ENCODE data around the gene PIK3R5. TPM values are rescaled to one million over a fixed set of nuclear protein-coding genes. Genes with fewer than 3 reads are reported as not detected.

PIK3R5 gene
- total RNA-seq, 1 donor from 2014 or later, result not detected

DNA sequence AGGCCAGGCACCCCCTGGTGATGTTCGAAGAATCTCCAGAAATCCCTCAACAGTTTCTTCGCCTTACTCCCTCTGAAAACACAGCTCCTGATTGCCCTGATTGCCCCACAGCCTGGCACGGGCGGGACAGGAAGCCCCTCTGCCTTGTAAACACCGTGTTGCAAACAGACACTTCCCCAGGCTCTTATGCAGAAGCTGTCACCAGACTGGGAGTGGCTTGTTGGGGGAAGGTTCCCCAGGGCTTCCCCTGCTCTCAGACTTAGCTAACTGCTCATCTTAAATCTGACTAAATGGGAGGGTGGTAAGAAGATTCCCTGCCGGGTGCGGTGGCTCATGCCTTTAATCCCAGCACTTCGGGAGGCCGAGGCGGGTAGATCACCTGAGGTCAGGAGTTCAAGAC is 11.2 kb downstream of the PIK3R5 start:
- no peak for DNase-seq (ENCODE audit: low read depth in 2 of 2)

DNA sequence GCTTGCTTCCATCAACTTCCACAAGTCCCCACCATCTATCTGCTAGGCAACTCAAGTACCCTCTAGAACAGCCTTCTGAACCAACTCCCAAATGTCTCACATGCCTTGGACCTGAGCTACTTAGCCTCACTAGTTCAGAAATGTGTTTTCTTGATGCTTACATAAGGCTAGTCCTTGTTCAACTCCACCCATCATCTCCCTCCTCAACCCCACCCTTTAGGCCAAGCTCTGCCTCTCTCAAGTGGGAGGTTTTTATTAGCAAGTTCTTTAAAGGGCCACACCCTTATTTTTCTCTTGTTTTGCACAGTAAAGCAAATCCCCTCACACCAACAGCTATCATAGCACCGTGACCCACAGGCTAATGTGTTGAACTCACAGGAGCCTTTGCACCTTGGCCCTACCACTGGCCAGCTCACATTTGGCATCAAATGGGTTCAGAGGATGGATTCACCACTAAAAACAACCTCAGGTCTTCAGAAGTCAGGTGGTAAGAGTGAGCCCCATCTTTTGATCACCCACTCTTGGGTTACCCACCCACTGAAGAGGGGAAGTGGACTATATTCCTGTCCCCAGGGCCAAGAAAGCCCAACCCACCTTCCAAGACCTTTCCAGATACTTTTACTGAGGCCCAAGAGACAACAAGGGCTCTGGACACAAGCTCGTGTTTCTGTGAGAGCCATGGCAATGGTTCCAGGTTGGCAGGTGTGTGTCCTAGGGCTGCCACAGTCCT is 12.2 kb downstream of the PIK3R5 start:
- no peak for DNase-seq (ENCODE audit: low read depth in 2 of 2)

DNA sequence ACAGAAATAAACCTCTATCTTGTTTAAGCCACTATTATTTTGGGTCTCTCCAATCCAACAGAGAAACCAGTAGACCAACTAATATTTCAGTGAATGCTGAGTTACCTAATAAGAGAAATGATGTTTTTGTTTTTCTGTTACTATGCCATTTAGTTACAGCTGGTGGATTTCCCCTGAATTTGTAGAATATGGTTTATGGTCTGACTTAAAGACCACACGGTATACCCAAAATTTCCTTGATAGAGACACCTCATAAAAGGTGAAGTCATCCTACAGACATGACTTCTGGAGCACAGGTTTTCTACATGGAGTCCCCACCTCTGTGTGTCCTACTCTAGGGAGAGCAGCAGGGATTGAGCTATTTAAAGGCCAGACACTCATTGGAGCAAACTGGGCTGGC is 13.3 kb downstream of the PIK3R5 start:
- DNase-seq (ENCODE audit: low read depth in 2 of 2), result no peak

DNA sequence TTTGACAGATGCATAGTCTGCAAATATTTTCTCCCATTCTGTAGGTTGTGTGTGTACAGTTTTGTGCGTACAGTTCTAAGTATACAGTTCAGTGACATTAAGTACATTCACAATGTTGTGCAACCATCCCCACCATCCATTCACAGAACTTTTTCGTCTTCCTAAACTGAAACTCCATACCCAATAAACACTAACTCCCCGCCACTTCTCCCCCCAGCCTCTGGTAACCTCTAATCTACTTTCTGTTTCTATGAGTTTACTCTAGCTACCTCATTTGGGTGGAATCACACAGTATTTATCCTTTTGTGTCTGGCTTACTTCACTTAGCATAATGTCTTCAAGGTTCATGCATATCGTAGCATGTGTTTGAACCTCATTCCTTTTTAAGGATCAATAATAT is 14.3 kb downstream of the PIK3R5 start:
- DNase-seq (ENCODE audit: low read depth in 2 of 2), result no peak

DNA sequence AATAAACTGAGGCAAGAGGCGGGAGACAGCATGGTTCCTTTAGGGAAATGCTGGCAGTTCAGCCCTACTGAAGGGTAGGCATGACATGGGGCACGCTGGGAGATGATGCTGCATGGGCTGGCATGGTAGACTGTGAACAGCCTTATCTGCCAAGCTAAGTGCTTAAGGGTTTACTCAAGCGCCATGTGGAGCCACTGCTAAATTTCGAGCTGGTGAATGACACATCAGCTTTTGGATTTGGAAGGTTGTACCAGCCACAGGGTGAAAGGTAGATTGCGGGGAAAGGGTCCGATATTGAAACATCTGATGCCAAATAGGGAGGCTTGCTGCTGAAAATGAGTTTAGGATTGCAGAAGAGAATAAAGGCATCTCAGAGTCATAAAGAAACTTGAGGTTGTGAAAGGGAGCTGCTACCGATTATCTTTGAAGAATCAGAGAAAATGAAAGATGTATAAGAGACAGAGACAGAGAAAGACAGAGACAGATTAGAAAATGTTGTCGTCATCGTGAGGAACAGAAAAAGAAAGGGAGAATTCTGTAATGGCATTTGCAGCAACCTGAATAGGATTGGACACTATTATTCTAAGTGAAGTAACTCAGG is 16.3 kb downstream of the PIK3R5 start:
- DNase-seq (ENCODE audit: low read depth in 2 of 2), result no peak

DNA sequence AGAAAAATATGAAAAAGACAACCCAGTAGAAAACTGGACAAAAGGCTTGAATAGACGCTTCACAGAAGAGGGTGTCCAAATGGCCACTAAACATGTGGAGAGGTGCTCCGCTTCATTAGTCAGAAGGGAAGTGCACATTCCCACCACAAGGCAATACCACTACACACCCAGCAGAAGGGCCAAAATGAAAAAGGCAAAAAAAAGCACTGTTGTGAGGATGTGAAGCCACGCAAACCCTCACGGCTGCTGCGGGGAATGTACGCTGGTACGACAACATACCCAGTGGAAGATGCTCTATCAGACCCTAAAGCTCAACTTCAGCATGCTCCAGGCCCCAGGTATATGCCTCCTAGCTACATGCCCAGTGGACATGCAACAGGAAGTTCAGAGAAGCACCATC is 17.0 kb downstream of the PIK3R5 start:
- DNase-seq (ENCODE audit: low read depth in 2 of 2), result no peak

DNA sequence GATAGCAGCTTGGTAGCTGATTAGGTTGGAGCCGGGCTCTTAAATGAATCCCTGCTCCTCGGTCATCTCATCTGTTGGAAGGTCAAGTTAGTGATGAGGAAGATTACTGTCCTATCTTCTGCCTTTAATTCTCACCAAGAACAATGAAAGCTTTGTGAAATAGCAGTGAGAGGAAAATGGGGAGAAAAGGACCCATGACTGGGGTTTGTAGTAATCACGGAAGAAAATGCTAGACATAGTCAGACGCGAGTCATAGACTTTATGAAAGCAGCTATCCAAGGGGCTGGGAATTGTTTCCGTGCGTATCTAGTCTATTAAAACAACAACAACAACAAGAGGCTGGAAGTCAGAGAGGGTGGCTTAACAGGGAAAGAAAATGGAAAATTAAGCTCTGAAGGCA is 18.3 kb downstream of the PIK3R5 start:
- no peak for DNase-seq (ENCODE audit: low read depth in 2 of 2)

DNA sequence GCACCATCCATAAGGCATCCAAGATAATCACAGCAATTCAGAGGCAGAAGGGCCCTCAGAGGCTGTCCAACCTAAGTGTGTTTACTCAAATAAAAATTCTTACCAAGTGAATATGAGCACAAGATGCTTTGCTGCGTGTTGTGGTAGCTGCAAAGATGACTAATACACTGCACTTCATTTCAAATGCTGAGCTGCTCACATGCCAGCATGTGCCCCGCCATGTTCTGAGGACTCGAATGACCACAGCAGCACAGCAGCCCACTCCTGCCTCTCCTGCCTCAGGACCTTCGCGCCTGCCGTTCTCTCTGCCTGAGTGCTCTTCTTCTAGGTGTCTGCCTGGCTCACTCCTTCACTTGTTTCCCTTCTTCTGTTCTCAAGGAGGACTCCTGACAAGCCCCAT is 19.0 kb downstream of the PIK3R5 start:
- no peak for DNase-seq (ENCODE audit: low read depth in 2 of 2)

DNA sequence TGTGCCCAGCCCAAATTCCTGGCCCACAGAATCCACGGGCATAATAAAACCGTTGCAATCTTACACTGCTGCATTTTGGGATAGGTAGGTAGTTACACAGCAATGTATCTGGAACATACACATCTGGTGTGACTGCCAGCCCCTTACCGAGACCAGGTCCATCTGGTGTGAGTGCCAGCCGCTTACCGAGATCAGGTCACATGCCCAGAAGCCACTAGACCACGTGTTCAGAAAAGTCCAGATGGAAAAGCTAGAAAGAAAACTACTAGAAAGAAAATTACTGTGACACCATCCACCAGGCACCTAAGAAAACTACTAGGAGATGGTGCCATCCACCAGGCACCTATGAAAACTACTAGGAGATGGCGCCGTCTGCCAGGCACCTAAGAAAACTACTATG is 19.4 kb downstream of the PIK3R5 start:
- DNase-seq (ENCODE audit: low read depth in 2 of 2), result no peak

DNA sequence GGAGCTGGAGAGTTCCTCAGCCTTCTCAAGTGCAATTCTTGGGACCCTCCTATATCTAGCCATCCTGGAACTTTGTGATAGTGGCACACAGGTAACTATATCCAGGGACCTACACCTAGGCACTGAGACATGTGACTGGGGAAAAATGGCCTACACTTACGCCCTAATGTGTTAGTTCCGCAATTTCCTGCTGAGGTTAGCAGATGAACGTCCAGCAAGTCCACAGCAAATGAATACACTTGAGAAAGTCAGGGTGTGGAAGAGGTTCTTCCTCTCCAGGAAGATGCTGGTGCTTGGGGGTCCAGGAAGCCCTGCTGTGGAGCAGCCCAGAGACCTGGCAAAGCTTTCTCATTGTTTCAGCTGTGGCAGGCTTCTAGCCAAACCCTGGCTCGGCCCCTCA is 20.8 kb downstream of the PIK3R5 start:
- DNase-seq (ENCODE audit: low read depth in 2 of 2), result no peak

DNA sequence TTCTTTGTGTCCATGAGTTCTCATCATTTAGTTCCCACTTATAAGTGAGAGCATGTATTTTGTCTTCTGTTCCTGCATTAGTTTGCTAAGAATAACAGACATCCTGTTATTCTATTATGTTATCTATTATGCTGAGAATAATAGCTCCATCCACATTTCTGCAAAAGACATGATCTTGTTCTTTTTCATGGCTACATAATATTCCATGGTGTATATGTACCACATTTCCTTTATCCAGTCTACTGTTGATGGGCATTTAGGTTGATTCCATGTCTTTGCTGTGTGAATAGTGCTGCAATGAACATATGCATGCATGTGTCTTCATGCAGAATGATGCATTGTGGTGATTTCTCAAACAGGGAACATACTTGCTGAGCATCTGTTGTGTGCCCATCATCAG is 21.4 kb downstream of the PIK3R5 start:
- no peak for DNase-seq (ENCODE audit: low read depth in 2 of 2)

DNA sequence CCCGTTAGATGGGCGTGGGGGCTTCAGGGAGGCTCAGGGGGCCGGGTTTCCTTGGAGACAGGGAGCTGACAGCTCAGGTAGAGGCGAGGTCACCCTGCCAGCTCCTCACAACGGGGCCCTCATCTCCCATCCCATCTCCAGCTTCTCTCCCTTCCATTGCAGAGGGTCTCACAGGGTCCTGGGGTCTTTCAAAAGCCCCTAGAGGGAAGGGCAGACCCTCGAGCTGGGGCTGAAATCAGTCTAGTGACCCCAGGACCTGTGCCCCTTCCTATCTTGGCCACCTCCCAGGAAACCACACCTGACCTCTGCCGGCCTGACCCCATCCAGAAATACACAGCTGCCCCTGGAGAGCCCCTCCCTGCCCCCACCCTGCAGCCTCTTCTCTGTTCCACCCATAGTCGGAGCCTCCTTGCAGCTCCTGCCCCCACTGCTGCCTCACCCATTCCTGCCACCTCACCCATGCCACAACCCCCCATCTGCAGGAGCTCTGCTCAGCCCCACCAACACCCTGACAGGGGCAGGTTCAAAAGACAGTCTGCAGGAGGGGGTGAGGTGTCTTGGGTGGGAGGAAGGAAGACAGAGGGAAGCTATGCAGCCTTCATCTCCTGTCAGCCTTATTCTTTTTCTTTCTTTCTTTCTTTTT is 23.4 kb downstream of the PIK3R5 start:
- DNase-seq (ENCODE audit: low read depth in 2 of 2), result no peak

DNA sequence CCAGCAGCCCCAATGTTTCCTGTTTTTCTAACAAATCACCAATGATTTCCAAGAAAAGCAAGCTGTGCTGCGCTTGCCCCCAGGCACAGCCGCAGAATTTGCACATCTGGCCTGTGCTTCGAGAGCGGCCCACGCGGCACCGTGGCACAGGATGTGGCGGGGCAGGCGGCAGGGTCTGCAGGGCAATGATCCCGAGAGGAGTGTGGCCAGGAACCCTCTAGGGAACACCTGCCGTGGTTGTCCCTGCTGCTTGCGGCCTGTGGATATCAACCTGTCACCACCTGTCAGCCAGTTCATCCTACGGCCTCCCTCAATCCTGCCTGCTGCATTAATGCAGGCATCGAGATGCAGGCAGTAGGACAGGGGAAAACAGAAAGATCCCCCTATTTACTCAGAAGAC is 24.0 kb downstream of the PIK3R5 start:
- no peak for DNase-seq (ENCODE audit: low read depth in 2 of 2)

DNA sequence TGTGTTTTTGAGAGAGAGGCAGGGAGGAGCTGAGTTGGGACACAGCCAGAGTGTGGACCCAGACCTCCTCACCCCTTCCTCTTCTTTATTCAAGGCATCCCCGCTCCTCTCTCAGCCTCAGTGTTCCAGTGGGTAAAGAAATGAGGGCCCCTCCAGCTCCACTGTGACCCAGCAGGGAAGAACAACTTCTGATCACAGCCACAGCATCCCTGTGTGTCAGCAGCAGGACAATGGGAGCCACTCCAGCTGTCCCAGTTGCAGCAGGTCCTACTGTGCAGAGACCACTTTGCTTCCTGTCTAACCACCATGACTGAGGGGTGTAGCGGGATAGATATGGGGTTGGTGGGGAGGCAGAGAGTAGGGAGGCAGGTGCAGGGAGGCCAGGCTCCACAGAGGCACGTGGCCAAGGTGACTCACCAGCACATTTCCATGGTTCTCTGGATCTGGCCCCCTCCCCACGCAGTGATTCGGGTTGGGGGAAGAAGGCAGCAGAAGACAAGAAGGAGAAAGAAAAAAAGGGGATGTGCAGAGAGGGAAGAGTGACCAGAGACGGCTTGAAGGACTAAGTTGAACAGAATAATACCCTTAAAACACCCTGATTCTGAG is 24.5 kb downstream of the PIK3R5 start:
- DNase-seq (ENCODE audit: low read depth in 2 of 2), result no peak

DNA sequence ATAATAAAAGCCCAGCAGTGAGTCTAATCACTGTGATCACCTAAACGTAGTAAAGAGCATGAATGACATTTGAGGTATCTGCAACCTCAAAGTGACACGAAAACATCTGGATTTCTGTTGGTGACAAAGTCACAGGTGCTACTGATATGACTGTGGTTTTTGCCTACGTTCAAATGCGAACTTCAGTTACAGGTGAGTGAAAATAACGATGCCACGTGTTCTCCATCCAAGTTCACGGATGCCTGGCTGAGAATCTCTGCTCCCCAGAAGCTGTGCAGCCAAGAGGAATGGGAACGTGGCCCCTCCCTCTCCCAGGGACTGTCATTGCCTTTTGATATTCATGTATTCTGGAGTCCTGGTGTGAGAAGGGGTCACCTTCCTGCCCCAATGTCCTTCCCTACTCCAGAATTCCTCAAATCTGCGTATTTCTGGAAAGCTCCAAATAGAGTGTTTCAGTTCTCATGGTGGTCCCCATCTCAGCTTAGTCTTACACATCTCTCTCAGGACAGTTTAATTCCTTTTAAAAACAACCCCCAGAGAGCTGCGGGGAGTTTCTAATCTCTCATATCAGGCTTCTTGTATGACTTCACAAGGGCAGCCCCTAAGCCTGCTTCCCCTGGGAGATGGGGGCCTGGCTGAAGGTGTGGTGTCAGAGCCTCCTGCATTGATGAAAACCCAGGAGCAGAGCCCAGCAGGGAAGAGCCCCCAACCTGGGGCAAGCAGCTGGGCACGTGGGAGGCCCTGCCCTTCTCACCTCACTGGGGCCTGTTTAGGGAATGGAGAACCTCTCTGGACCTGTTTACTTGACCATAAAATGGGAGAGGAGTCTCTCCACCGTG is 25.8 kb downstream of the PIK3R5 start:
- no peak for DNase-seq (ENCODE audit: low read depth in 2 of 2)

DNA sequence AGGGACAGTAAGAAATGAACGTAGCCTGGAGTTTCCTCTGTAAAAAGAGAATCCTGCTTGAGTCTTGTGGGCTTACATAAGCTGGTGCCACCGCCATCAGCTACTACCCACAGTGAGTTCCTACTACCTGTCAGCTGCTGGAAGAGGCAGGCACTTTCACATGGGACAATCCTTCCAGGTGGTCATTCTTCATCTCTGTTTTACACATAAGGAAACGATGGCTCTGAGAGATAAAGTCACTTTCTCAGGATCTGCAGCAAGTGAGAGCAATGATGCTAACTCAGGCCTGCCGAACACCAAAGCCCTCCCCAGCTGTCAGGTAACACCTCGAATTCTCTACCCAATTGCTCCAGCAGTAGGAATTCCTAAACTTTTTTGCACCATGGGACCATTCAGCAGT is 26.6 kb downstream of the PIK3R5 start:
- DNase-seq (ENCODE audit: low read depth in 2 of 2), result no peak

DNA sequence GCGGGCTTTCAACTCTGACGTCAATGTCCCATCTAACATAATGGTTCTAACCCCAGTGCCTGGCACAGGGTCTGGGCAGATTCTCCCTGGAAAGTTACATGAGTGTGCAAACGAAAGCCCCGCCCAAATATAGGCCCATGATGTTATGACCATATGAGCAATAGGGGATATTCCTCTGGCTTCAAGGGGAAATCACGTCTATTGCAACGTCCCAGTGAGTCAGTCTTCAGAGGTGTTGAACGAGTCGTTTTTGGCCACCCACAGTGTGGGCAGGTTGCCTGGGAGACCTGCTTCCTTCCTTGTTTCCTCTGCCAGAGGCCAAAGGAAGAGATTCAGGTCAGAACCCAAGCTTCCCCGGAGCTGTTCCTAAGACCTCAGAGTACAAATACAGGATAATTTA is 30.3 kb downstream of the PIK3R5 start:
- peak in 1 of 2 donors; percentile 2 for DNase-seq (ENCODE audit: low read depth in 2 of 2)

DNA sequence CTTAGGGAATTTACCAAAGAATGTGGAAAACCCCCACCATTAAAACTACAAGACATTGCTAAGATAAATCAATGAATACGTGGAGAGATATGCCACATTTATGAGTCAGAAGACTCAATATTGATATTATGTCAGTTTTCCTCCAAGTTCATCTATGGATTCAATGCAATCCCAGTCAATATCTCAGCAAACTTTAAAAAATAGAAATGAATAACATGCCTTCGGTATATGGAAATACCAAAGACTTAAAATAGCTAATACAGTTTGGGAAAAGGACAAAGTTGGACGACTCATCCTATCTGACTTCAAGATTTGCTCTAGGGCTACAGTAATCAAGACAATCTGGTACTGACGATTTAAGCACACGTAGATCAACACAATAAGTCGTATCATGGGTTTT is 31.2 kb downstream of the PIK3R5 start:
- DNase-seq (ENCODE audit: low read depth in 2 of 2), result no peak

DNA sequence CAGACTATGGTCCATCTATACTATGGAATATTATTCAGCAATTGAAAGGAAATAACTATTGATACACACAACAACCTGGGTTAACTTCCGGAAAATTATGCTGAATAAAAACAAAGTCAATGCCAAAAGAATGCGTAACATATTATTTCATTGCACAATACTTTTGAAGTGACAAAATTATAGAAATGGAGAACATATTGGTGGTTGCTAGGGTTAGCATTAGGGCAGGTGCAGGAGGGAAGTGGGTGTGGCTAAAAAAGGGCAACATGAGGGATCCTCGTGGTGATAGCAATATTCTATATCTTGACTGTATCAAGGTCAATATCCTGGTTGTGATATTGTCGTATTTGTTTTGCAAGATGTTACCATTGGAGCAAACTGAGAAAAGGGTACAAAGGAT is 34.9 kb downstream of the PIK3R5 start:
- DNase-seq (ENCODE audit: low read depth in 2 of 2), result no peak

DNA sequence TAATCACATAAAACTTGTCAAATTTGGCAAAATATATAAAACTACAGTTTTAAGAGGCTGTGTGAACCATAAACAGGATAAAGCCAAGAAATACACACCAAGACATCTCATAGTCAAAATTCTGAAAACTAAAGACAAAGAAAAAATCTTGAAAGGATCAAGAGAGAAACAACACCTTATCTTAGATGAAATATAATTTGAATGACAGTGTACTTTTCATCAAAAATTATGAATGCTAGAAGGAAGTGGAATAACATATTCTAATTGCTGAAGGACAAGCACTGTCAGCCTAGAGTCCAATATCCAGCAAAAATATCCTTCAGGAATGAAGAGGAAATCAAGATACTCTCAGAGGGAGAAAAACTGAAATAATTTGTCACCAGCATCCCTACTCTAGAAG is 37.2 kb downstream of the PIK3R5 start:
- DNase-seq (ENCODE audit: low read depth in 2 of 2), result no peak

DNA sequence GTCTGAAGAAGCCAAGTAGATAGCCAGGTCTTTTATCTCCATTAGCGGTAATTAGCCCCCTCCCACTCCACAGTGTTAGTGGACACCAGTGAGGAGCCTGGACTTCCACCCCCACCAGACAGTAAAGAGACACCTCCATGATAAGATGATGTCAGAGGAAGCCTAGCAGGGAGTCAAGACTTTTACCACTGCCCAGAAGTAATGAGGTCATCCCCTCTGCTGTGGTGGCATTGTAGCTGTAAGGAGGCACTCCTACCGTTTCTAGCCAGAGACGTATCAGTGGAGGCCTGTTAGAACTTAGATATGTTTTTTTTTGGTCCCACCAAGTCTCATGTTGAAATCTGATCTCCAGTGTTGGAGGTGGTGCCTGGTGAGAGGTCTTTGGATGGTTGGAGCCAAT is 38.1 kb downstream of the PIK3R5 start:
- DNase-seq (ENCODE audit: low read depth in 2 of 2), result no peak

DNA sequence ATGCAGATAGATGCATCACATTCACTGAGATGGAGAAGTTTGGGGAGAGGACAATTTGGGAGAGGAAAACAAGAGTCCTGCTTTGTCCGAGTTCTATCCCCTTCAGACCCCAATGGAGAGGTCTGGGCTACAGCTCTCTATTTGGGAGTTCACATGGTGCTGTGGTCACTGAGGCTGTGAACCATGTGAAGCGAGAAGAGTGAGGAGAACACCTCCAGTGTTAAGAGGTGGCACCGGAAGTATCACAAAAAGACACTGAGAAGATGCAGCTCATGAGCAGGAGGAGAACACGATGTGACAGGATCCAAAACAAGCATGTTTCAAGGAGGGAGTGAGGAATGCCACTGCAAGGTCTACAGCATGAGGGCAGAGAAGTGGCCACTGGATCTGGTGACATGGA is 39.7 kb downstream of the PIK3R5 start:
- DNase-seq (ENCODE audit: low read depth in 2 of 2), result no peak

Data from dermis microvascular lymphatic vessel endothelial cell (primary cell).